ENCODE results near the gene CAND2.

The CAND2 gene

DNA sequence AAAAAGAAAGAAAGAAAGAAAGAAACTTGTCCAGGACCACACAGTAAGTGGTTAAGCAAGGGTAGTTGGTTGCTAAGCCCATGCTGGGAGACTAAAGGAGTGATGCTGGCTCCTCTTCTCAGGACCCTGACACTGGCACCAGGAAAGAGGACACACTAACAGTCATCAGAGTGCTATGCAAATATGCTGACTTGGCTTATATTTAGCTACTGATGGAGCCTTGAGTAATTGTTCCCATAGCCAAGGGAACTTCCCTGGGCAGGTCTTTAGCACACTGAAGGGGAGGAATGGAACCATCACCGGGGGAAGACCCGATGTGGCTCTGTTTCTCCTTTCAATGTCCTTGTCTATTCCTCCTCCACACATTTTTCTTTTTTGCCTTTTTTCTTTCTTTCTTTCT, 43.7 kb upstream of the CAND2 start:
- no peak overlapping the region for H3K4me3 ChIP-seq (ENCODE audit: low read length)
- no peak for DNase-seq (ENCODE audit: low read depth)
- TF ChIP-seq CTCF (IDR thresholded peaks at IDR 0.05; ENCODE audit: insufficient read depth, low read depth, low read length, missing control alignments): no peak

- peak; percentile 85 for DNase-seq (ENCODE audit: low read depth)
- no peak overlapping the region for H3K4me3 ChIP-seq (ENCODE audit: low read length)
- TF ChIP-seq CTCF (IDR thresholded peaks at IDR 0.05; ENCODE audit: insufficient read depth, low read depth, low read length, missing control alignments): no peak
Measured at GRCh38 chr3:12753275-12754028, 43.0 kb upstream of the CAND2 start.

DNA sequence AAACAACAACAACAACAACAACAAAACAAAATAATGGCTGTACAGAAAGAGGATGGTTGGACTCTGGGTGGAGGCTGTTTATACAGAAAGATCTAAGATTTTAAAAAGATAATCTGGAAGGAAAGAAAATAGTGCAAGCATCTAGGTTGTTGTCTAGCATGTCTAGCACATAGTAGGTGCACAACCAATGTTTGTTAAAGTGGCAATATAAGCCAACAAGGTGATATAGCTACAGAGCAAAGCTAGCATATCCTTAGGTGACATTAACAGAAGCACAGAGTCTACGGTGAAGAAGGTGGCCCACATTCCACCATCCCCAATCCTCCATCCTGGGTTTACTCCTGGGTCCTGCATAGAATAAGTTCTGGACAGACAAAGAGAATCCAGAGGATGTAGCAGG, 42.2 kb upstream of the CAND2 start:
- H3K4me3 ChIP-seq (ENCODE audit: low read length): no peak overlapping the region
- TF ChIP-seq CTCF (IDR thresholded peaks at IDR 0.05; ENCODE audit: insufficient read depth, low read depth, low read length, missing control alignments): no peak
- no peak for DNase-seq (ENCODE audit: low read depth)

DNA sequence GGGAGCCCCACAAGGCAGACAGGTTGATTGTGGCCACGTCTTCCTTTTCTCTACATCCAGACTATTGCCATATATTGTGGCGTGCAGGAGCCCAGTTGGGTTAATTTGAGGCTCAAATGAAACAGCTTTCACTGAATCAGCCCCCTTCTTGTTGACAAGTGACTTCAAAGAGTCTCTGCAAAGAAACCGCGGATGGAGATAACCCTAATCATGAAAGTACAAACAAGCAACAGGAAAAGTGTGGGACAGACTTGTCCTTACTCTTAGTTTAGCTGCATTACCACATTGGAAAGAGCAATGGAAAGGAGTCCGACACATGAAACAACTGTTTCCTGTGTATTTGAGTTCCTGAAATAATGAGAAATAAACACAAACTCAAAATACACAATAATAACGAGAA, 40.7 kb upstream of the CAND2 start:
- peak overlapping the region; percentile 45 for H3K4me3 ChIP-seq (ENCODE audit: low read length)
- no peak for TF ChIP-seq CTCF (IDR thresholded peaks at IDR 0.05; ENCODE audit: insufficient read depth, low read depth, low read length, missing control alignments)
- no peak for DNase-seq (ENCODE audit: low read depth)

GRCh38 chr3:12756175-12756574, 40.3 kb upstream of the CAND2 start:
- DNase-seq (ENCODE audit: low read depth): no peak
- H3K4me3 ChIP-seq (ENCODE audit: low read length): peak overlapping the region; percentile 45
- TF ChIP-seq CTCF (IDR thresholded peaks at IDR 0.05; ENCODE audit: insufficient read depth, low read depth, low read length, missing control alignments): no peak

- DNase-seq (ENCODE audit: low read depth): no peak
- peak overlapping the region; percentile 45 for H3K4me3 ChIP-seq (ENCODE audit: low read length)
- no peak for TF ChIP-seq CTCF (IDR thresholded peaks at IDR 0.05; ENCODE audit: insufficient read depth, low read depth, low read length, missing control alignments)
Measured at GRCh38 chr3:12756635-12757034, 39.8 kb upstream of the CAND2 start.

Measured in epithelial cell of esophagus (primary cell).